Neutrophil (primary cell): ENCODE results near the gene SH2D1B.

Source experiments
- H3K27ac ChIP-seq: fragments of 200-600 bp; sonication (generic); 2 replicates; pipeline ENCODE4 v1.5.1; 2016; ENCODE audit warnings: mild to moderate bottlenecking, moderate library complexity
- H3K27me3 ChIP-seq: fragments of 200-600 bp; sonication (generic); 2 replicates; pipeline ENCODE4 v1.6.0; 2016; ENCODE audit warnings: mild to moderate bottlenecking
- H3K36me3 ChIP-seq: fragments of 200-600 bp; sonication (generic); 2 replicates; pipeline ENCODE4 v1.5.1; 2017
- H3K4me1 ChIP-seq, 2 experiments: fragments of 200-600 bp in 1 of 2; sonication (generic) in 1 of 2; 1 replicate in 1 of 2; 2 replicates in 1 of 2; pipeline versions ENCODE4 v1.5.1 to v1.6.1; 2013 to 2016; ENCODE audit warnings: low read depth in 1 of 2, low read length in 1 of 2, mild to moderate bottlenecking in 1 of 2, moderate library complexity in 1 of 2; ENCODE audit not compliant: control insufficient read depth in 1 of 2, insufficient read depth in 1 of 2
- H3K4me3 ChIP-seq, 2 experiments: fragments of 200-600 bp in 1 of 2; sonication (generic) in 1 of 2; 1 replicate in 1 of 2; 2 replicates in 1 of 2; pipeline ENCODE4 v1.5.1; 2013 to 2016; ENCODE audit warnings: low read depth in 1 of 2, low read length in 1 of 2, mild to moderate bottlenecking in 1 of 2, moderate library complexity in 1 of 2
- H3K9me3 ChIP-seq: fragments of 200-600 bp; sonication (generic); 2 replicates; pipeline ENCODE4 v1.5.1; 2016
- TF ChIP-seq, protein P1 (sequence below): fragments of 200-600 bp; sonication (generic); IDR thresholded peaks from 2 replicates; pipeline ENCODE4 v1.5.1; 2016; ENCODE audit warnings: antibody characterized with exemption

The SH2D1B gene

DNA sequence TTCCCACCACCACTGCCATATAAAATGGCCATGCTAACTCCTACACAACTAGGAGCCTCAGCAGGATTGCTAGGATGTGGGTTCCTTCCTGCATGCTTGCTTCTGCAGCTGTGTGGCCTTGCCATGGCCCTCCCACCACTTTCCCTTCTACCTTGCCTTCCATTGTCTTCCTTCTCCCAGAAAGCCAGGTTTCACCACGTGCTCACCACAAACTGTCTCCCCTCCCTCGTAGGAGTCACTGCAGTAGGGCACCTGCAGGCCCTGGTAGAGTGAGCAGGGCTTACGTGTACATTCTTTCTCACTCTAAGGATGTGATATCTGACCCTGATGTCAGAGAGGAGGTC is 26.7 kb downstream of the SH2D1B start:
- Histone ChIP-seq H3K9me3 (no peaks in the 10 kb centered on the region), H3K27me3 (no peaks in the 10 kb centered on the region), H3K4me3 (no peak overlapping the region), H3K4me1 (peaks cover 4 to 9% of the 10 kb centered on the region in 2 experiments), H3K36me3 (peaks cover 23% of the 10 kb centered on the region), H3K27ac (no peak overlapping the region)
- TF ChIP-seq, protein P1, sequence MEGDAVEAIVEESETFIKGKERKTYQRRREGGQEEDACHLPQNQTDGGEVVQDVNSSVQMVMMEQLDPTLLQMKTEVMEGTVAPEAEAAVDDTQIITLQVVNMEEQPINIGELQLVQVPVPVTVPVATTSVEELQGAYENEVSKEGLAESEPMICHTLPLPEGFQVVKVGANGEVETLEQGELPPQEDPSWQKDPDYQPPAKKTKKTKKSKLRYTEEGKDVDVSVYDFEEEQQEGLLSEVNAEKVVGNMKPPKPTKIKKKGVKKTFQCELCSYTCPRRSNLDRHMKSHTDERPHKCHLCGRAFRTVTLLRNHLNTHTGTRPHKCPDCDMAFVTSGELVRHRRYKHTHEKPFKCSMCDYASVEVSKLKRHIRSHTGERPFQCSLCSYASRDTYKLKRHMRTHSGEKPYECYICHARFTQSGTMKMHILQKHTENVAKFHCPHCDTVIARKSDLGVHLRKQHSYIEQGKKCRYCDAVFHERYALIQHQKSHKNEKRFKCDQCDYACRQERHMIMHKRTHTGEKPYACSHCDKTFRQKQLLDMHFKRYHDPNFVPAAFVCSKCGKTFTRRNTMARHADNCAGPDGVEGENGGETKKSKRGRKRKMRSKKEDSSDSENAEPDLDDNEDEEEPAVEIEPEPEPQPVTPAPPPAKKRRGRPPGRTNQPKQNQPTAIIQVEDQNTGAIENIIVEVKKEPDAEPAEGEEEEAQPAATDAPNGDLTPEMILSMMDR = no peak

DNA sequence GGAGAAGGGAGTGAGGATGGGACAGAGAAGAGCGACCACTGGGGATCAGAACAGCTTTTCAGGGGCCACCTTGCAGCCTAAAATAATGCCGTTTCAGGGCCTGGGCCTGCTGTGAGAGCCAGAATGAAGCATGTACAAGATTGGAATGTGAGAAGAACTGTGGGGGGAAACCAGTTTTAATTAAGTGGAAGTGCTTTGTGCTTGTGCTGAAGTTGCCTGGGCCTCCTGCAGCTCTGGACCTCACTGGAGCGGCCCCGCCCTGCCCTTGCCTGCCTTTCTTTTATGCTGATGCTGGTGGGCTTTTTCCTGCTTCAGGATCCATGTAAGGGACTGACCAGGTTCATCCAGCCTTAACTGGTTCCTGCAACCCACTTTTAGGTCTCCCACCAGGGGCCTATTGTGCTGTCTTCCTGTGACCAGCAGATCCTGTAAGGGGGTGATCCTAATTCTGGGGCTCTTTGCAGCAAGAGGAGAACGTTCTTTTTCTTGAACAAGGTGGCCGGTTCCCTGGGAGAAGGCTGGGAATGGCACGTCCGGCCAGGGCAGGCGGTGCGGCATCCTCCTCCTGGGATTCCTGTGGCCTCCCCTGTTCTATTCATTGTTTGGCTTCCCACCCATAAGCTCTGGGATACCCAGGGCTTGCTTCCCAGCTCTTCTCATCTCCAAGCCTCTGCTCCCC is 27.2 kb downstream of the SH2D1B start:
- no peak overlapping the region for H3K4me3 ChIP-seq
- TF ChIP-seq, protein P1 = no peak
- no peaks in the 10 kb centered on the region for H3K9me3 ChIP-seq
- H3K36me3 ChIP-seq = peaks cover 23% of the 10 kb centered on the region
- no peaks in the 10 kb centered on the region for H3K27me3 ChIP-seq
- no peak overlapping the region for H3K27ac ChIP-seq
- peaks cover 4 to 9% of the 10 kb centered on the region in 2 experiments for H3K4me1 ChIP-seq

DNA sequence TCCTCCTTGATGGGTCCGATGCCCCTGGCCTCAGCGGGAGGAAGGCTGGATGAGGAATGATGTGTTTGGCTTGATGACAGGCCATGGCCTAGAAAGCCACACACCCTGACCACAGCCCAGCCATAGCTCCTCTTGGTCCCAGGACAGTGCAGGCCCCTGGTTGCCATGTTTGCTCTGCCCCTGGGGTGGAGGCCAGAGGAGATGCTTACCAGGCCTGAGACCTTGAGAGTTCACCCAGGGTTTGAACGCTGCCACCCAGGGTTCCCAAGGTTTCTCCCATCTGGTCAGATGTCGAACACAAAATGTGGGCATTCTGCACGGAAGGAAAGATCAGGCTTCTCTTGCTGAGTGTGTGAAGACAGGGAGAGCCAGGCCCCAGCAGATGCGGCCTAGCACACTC is 27.8 kb downstream of the SH2D1B start:
- no peak overlapping the region for H3K4me3 ChIP-seq
- H3K27ac ChIP-seq = no peak overlapping the region
- no peaks in the 10 kb centered on the region for H3K9me3 ChIP-seq
- H3K4me1 ChIP-seq = peaks cover 0 to 3% of the 10 kb centered on the region in 2 experiments
- TF ChIP-seq, protein P1 = no peak
- peaks cover 23% of the 10 kb centered on the region for H3K36me3 ChIP-seq
- H3K27me3 ChIP-seq = no peaks in the 10 kb centered on the region

DNA sequence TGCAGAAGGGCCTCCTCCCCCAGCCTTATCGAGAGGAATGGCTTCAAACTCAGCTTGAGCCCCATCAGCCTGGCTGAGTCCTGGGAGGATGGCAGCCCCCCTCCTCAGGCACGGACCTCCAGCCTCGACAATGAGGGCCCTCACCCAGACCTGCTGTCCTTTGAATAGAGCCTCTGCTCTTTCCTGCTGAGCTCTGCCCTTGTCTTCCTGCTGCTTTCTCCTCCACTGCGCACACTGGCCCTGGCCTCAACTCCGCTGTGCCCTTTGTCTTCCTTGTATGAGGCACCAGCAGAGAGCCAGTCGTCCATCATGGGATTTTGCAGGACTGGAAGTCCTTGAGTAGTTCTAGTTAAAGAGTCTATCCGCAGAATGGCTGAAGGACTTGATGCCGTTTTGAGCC is 28.4 kb downstream of the SH2D1B start:
- Histone ChIP-seq H3K4me3 (no peak overlapping the region), H3K27me3 (no peaks in the 10 kb centered on the region), H3K4me1 (no peaks in the 10 kb centered on the region), H3K9me3 (no peaks in the 10 kb centered on the region), H3K27ac (no peak overlapping the region), H3K36me3 (peaks cover 23% of the 10 kb centered on the region)
- TF ChIP-seq, protein P1 = no peak

DNA sequence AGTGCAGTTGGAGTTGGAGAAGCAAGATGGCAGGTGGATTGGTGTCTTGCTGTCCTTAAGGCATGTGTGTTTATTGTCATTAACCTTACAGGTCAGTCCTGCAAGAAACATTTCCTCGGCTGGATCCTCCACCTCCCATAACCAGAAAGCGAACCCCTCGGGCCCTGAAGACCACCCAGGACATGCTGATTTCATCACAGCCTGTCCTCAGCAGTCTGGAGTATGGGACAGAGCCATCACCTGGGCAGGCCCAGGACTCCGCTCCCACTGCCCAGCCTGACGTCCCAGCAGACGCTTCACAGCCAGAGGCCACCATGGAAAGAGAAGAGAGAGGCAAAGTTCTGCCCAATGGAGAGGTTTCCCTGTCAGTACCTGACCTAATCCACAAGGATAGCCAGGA is 28.8 kb downstream of the SH2D1B start:
- TF ChIP-seq, protein P1 = no peak
- no peaks in the 10 kb centered on the region for H3K4me1 ChIP-seq
- no peaks in the 10 kb centered on the region for H3K9me3 ChIP-seq
- H3K4me3 ChIP-seq = no peak overlapping the region
- no peaks in the 10 kb centered on the region for H3K27me3 ChIP-seq
- no peak overlapping the region for H3K27ac ChIP-seq
- peaks cover 23% of the 10 kb centered on the region for H3K36me3 ChIP-seq
